Duodenal mucosa (tissue), 2 donors: Measurements from ENCODE around the gene TTC6.

ENCODE experiments used
- H3K27ac ChIP-seq: one replicate; pipeline ENCODE4 v1.7.0; 2013; ENCODE audit warnings: low read depth, low read length
- H3K27me3 ChIP-seq, 2 donors: one replicate each; pipeline ENCODE4 v1.7.0; 2013; ENCODE audit warnings: low read length in 2 of 2, control low read depth in 1 of 2; ENCODE audit not compliant: insufficient read depth in 2 of 2, control insufficient read depth in 1 of 2
- H3K36me3 ChIP-seq, 2 donors: one replicate each; pipeline ENCODE4 v1.7.0; 2013; ENCODE audit warnings: low read length in 2 of 2, control low read depth in 1 of 2; ENCODE audit not compliant: insufficient read depth in 2 of 2, control insufficient read depth in 1 of 2
- H3K4me1 ChIP-seq, 2 donors: one replicate each; pipeline ENCODE4 v1.7.0; 2013; ENCODE audit warnings: low read length in 2 of 2, control low read depth in 1 of 2; ENCODE audit not compliant: insufficient read depth in 2 of 2, control insufficient read depth in 1 of 2
- H3K4me3 ChIP-seq, 2 donors: one replicate each; pipeline ENCODE4 v1.7.0; 2013; ENCODE audit warnings: low read length in 2 of 2, low read depth in 1 of 2
- H3K9ac ChIP-seq, 2 donors: one replicate each; pipeline ENCODE4 v1.7.0; 2013; ENCODE audit warnings: low read length in 2 of 2, low read depth in 1 of 2
- H3K9me3 ChIP-seq, 2 donors: one replicate each; pipeline ENCODE4 v1.7.0; 2013; ENCODE audit warnings: low read length in 2 of 2, control low read depth in 1 of 2; ENCODE audit not compliant: control insufficient read depth in 1 of 2

TTC6 gene

DNA sequence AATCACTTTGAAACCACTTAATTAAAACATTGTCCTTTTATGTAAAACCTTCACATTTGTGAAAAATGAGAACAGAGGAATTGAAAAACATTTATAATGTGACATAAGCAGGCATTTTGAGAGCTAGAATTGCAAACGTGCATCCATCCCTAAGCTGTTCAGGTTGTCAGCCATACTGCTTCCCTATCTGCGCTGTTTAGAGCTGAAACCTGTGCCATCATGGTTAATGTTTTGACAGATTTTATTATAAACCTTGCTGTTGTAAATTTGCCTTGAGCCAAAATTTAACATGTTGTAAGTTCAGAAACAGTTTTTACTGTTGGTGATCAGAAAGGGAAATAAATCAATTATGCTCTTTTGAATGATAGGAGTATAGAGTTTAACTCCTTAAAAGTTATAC is 32.2 kb upstream of the TTC6 start:
- H3K27me3 ChIP-seq = no peaks in the 10 kb centered on the region
- H3K4me1 ChIP-seq = peaks cover 0 to 8% of the 10 kb centered on the region in 2 donors
- H3K27ac ChIP-seq = no peak overlapping the region
- no peaks in the 10 kb centered on the region for H3K9me3 ChIP-seq
- H3K36me3 ChIP-seq = no peaks in the 10 kb centered on the region
- H3K4me3 ChIP-seq = no peak overlapping the region
- no peak overlapping the region for H3K9ac ChIP-seq

GRCh38 chr14:37565550-37565949 is 29.9 kb upstream of the TTC6 start:
- no peaks in the 10 kb centered on the region for H3K9me3 ChIP-seq
- H3K9ac ChIP-seq = no peak overlapping the region
- no peak overlapping the region for H3K4me3 ChIP-seq
- no peak overlapping the region for H3K27ac ChIP-seq
- no peaks in the 10 kb centered on the region for H3K27me3 ChIP-seq
- no peaks in the 10 kb centered on the region for H3K36me3 ChIP-seq
- H3K4me1 ChIP-seq = peaks cover 0 to 8% of the 10 kb centered on the region in 2 donors

DNA sequence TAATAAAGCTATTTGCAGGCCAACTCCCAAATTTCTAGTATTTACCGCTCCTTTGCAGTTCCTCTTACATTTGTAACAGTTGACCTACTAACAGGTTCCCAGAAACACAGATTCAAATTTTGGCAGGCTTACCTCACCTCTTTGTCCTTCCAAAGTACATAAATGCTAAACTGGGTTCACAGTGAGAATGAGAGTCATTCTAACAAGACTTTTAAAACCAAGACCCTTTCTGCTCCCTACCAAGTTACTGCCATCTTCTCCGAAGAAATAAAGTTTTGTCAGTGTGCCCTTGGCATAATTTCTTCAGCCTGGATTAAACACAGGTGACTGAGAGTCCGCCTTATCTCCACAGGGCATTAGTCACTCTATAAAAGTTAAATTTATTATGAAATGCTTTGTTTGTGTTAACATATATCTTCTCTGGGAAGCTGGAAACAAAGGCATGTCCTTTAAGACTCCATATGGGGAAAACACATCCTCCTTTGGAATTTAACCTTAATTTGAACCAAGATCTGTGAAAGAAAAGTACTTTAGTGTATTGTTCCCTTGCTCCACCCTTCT is 28.5 kb upstream of the TTC6 start:
- Histone ChIP-seq H3K27me3 (no peaks in the 10 kb centered on the region), H3K36me3 (no peaks in the 10 kb centered on the region), H3K27ac (no peak overlapping the region), H3K9ac (no peak overlapping the region), H3K4me3 (no peak overlapping the region), H3K9me3 (no peaks in the 10 kb centered on the region), H3K4me1 (peaks cover 0 to 8% of the 10 kb centered on the region in 2 donors)

- H3K9ac ChIP-seq = no peak overlapping the region
- H3K4me3 ChIP-seq = no peak overlapping the region
- H3K9me3 ChIP-seq = no peaks in the 10 kb centered on the region
- peaks cover 0 to 8% of the 10 kb centered on the region in 2 donors for H3K4me1 ChIP-seq
- no peak overlapping the region for H3K27ac ChIP-seq
- no peaks in the 10 kb centered on the region for H3K36me3 ChIP-seq
- no peaks in the 10 kb centered on the region for H3K27me3 ChIP-seq
These were observed 25.7 kb upstream of the TTC6 start for GRCh38 chr14:37569729-37570128.

DNA sequence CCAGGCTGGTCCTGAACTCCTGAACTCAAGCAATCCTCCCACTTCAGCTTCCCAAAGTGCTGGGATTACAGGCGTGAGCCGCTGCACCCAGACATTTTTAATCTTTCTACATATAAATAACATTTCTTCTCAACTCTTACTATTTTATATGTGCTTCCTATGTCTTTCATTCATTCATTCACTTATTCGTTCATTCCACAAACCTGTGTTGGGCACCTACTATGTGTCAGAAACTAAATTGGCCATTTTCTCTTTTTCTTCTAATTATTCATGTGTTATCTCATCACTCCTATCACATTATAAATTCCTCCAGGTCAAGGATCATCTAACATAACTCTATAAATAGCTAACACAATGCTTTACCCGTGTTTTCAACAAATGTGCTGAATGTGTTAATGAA is 24.0 kb upstream of the TTC6 start:
- Histone ChIP-seq H3K9me3 (no peaks in the 10 kb centered on the region), H3K4me1 (peaks cover 0 to 8% of the 10 kb centered on the region in 2 donors), H3K9ac (no peak overlapping the region), H3K27ac (no peak overlapping the region), H3K36me3 (no peaks in the 10 kb centered on the region), H3K4me3 (no peak overlapping the region), H3K27me3 (no peaks in the 10 kb centered on the region)

DNA sequence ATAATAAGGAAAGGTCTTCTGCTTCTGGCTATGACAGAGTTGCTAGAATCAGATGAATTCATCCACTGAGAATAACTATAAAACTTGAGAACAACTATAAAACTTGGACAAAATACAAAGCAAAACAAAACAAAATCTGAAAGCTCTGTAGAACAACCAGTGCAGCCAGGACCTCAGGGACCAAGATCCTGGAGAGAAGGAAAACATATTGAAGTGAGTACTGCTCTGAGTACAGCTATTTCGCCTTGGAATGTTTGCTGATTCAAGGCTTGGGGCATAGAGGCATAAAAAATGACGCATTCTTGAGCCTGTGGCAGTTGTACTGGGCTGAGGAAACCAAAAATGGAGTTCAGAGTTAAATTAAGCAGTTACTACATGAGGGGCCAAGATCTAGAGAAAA is 22.1 kb upstream of the TTC6 start:
- H3K4me3 ChIP-seq = no peak overlapping the region
- no peak overlapping the region for H3K27ac ChIP-seq
- no peaks in the 10 kb centered on the region for H3K36me3 ChIP-seq
- H3K9me3 ChIP-seq = no peaks in the 10 kb centered on the region
- no peaks in the 10 kb centered on the region for H3K4me1 ChIP-seq
- no peak overlapping the region for H3K9ac ChIP-seq
- H3K27me3 ChIP-seq = no peaks in the 10 kb centered on the region

- Histone ChIP-seq H3K36me3 (no peaks in the 10 kb centered on the region), H3K27me3 (peaks cover 0 to 5% of the 10 kb centered on the region in 2 donors), H3K4me1 (no peaks in the 10 kb centered on the region)
These were observed 16.2 kb upstream of the TTC6 start for GRCh38 chr14:37579274-37579673.

DNA sequence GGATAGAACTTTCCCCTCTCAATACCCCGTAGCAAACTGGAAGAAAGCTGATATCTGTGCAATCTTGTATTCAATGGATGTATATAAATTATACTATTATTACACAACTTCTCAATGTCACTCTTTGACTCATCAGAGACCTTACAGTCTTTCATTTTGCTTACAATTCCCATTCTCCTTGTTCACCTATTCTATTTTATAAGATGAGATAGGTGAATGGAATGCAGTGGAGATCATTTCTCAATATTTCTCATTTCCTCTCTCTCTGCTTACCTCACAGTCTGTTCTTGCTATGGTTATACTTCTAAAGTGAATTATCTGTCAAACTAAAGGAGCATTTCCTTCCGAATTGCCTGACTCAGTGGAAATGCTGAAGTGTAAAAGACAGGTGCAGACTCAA is 15.3 kb upstream of the TTC6 start:
- no peaks in the 10 kb centered on the region for H3K36me3 ChIP-seq
- no peak overlapping the region for H3K4me3 ChIP-seq
- H3K4me1 ChIP-seq = no peaks in the 10 kb centered on the region
- no peak overlapping the region for H3K9ac ChIP-seq
- H3K27ac ChIP-seq = no peak overlapping the region
- H3K9me3 ChIP-seq = no peaks in the 10 kb centered on the region
- H3K27me3 ChIP-seq = peaks cover 5% of the 10 kb centered on the region in 2 donors

More at GRCh38 chr14:37579274-37579673, 16.2 kb upstream of the TTC6 start:
- Histone ChIP-seq H3K9me3 (no peaks in the 10 kb centered on the region), H3K4me3 (no peak overlapping the region), H3K9ac (no peak overlapping the region), H3K27ac (no peak overlapping the region)

- H3K36me3 ChIP-seq = no peaks in the 10 kb centered on the region
- H3K4me3 ChIP-seq = peak overlapping the region; percentile 65 to 71
- H3K9ac ChIP-seq = peak overlapping the region; percentile 47 to 50
- no peaks in the 10 kb centered on the region for H3K9me3 ChIP-seq
- H3K27me3 ChIP-seq = peaks cover 10 to 20% of the 10 kb centered on the region in 2 donors
- no peak overlapping the region for H3K27ac ChIP-seq
- peaks cover 0 to 6% of the 10 kb centered on the region in 2 donors for H3K4me1 ChIP-seq
These were observed 11.8 kb upstream of the TTC6 start for GRCh38 chr14:37583358-37584210.

DNA sequence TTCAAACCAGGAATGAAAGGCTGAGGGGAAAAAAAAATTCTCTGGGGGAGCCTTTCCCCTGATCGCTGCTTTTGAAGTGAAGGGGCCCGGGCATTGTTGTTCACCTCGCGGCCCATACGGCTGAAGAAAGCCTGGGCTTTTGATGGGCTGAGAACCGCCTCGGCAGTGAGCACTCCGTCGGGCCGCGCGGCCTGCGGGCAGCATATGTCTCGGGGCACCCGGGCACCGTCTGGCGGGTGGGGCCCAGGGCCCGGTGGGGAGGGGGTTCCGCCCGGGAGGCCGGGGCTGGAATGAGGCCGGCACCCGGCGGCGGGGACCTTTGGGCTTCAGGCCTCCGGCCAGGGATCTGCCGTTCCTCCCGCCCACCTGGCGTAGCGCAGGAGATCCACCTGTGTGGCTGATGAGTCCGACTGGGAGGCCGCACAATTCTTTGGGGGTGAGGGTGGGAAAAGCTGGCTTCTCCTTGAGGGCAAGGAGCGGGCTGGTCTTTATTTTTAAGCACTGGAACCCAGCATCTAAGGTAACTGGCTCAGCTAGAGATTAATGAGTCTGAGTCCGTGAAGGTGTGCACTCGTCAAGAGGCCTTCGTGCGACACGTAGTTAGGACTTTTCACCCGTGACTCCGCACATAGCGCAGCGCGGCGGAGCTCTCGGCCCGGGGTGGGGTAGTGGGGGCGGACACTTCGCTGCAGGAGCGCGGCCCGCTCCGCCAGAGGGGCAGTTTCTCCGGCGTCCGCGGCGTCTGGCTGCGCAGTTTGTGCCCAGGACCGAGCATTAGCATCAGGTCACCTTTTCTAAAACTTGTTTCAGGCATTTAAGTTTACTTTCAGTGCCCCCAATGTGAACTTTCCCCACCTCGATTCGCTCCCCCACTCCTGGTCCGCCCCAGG is 11.0 kb upstream of the TTC6 start:
- no peak overlapping the region for H3K9ac ChIP-seq
- no peak overlapping the region for H3K27ac ChIP-seq
- peaks cover 15 to 26% of the 10 kb centered on the region in 2 donors for H3K27me3 ChIP-seq
- no peaks in the 10 kb centered on the region for H3K9me3 ChIP-seq
- peaks cover 0 to 6% of the 10 kb centered on the region in 2 donors for H3K4me1 ChIP-seq
- peak overlapping the region; percentile 65 to 71 for H3K4me3 ChIP-seq
- no peaks in the 10 kb centered on the region for H3K36me3 ChIP-seq
